HepG2 (cell line): ENCODE results near the gene MECR. TPM values are rescaled to one million over a fixed set of nuclear protein-coding genes. Genes with fewer than 3 reads are reported as not detected.
A peak's percentile ranks its signal among the peaks of the same experiment; 100 is the strongest.

Experiments
- CENPX ChIP-seq: sonication (generic); formaldehyde crosslinking; IDR thresholded peaks from 2 replicates; pipeline ENCODE4 v1.9.0; 2021; ENCODE audit warnings: mild to moderate bottlenecking, missing genetic modification reagents, moderate library complexity
- FOXA3 ChIP-seq: IDR thresholded peaks from 2 replicates; pipeline ENCODE4 v1.6.1; 2016; ENCODE audit warnings: missing genetic modification reagents, missing compliant biosample characterization
- HOXA7 ChIP-seq: sonication (generic); formaldehyde crosslinking; IDR thresholded peaks from 2 replicates; pipeline ENCODE4 v1.8.1; 2022; ENCODE audit warnings: mild to moderate bottlenecking, missing genetic modification reagents, moderate library complexity
- HOXD1 ChIP-seq: sonication (generic); formaldehyde crosslinking; IDR thresholded peaks from 2 replicates; pipeline ENCODE4 v1.5.0; 2020; ENCODE audit warnings: missing genetic modification reagents
- SOX13 ChIP-seq, 3 experiments: fragments of 450-650 bp in 1 of 3; sonication (generic) in 1 of 3; formaldehyde crosslinking in 1 of 3; IDR thresholded peaks in 2 of 3; conservative IDR thresholded peaks in 1 of 3; 2 replicates each; pipeline versions ENCODE4 v1.5.0 to v1.6.1; 2016 to 2020; ENCODE audit warnings: antibody characterized with exemption in 1 of 3, mild to moderate bottlenecking in 1 of 3, missing compliant biosample characterization in 1 of 3, missing genetic modification reagents in 1 of 3, moderate library complexity in 1 of 3
- SP4 ChIP-seq: sonication (generic); formaldehyde crosslinking; IDR thresholded peaks from 2 replicates; pipeline ENCODE4 v1.8.1; 2023; ENCODE audit warnings: mild to moderate bottlenecking, missing genetic modification reagents
- ZNF251 ChIP-seq: sonication (generic); formaldehyde crosslinking; IDR thresholded peaks from 2 replicates; pipeline ENCODE4 v1.9.0; 2021; ENCODE audit warnings: mild to moderate bottlenecking, missing genetic modification reagents
- ZNF550 ChIP-seq: sonication (generic); formaldehyde crosslinking; IDR thresholded peaks from 2 replicates; pipeline ENCODE4 v1.4.0; 2020; ENCODE audit warnings: mild to moderate bottlenecking, missing genetic modification reagents, borderline replicate concordance
- polyA plus RNA-seq, 8 experiments: library from polyadenylated mRNA; depleted of rRNA in 3 of 8; stranded (reverse) in 7 of 8; unstranded in 1 of 8; fragments of >200 nt; fragmentation: Illumina TruSeq in 4 of 8; extraction: Trizol in 4 of 8; gene quantifications; 2 replicates each; pipeline versions ENCODE4 v1.2.1 to v1.2.3, GENCODE V29; 2011 to 2016; ENCODE audit warnings: low read depth in 4 of 8, missing spikeins in 1 of 8, mixed read lengths in 1 of 8; ENCODE audit not compliant: insufficient read depth in 1 of 8
- total RNA-seq, 5 experiments: library from RNA; depleted of rRNA; stranded (reverse); fragments of >200 nt; fragmentation: Illumina TruSeq; extraction: Trizol; gene quantifications; 2 replicates each; pipeline ENCODE4 v1.2.3, GENCODE V29; 2016; ENCODE audit warnings: low read depth in 1 of 5
- TF ChIP-seq, protein P1 (sequence below): sonication (generic); formaldehyde crosslinking; IDR thresholded peaks from 2 replicates; pipeline ENCODE4 v1.4.0; 2020; ENCODE audit warnings: missing genetic modification reagents, borderline replicate concordance
- TF ChIP-seq, protein P2 (sequence below): sonication (generic); formaldehyde crosslinking; IDR thresholded peaks from 2 replicates; pipeline ENCODE4 v1.4.0; 2020; ENCODE audit warnings: mild to moderate bottlenecking, missing genetic modification reagents
- TF ChIP-seq, protein P3 (sequence below): IDR thresholded peaks from 2 replicates; pipeline ENCODE4 v1.6.1; 2016
- TF ChIP-seq, protein P4 (sequence below): sonication (generic); formaldehyde crosslinking; IDR thresholded peaks from 2 replicates; pipeline ENCODE4 v1.8.0; 2022; ENCODE audit warnings: mild to moderate bottlenecking, missing genetic modification reagents, moderate library complexity

The MECR gene
- total and polyA plus RNA-seq, 2 of the 13 experiments (the other 11 are each of a cell fraction or from before 2014, with no cell fraction given) = 18.8 to 24.9 TPM

DNA sequence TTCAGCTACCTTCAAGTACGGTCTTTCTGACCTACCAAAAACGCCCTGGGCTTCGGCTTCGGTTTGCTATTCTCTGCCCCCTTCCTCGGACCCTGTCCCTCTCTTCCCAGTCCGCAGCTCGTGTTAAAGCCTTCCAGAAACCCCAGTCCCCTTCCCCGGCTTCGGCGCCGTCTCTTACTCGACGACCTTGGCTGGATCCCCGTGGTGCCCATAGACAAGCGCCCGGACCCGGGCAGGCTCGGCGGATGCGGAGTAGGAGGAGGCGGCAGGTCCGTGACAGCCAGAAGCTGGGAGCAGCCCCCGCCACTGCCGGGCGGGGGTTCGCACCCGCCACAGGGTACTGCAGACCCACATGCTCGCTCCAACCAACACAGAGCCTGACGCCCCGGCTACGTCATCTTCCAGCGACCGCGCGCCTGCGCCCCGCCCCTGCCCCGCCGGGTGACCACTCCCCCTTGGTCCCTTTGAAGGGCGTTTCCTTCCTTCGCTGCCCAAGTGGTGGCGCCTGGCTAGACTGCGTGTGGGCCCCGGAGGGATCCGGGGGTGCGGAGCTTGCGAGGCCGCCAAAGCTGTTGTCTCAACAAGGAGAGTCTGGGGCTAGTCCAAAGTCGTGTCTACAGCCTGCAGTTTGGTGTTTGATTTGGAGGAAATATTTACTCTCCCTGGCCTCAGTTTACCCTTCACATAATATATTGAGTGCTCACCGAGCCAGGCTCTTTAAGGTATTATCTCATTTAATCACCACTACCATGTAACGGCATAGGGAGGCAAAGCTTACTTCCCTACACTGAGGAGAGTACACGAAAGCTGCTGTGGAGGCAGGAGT is at the start of gene MECR (continued):
- TF ChIP-seq, protein P1, sequence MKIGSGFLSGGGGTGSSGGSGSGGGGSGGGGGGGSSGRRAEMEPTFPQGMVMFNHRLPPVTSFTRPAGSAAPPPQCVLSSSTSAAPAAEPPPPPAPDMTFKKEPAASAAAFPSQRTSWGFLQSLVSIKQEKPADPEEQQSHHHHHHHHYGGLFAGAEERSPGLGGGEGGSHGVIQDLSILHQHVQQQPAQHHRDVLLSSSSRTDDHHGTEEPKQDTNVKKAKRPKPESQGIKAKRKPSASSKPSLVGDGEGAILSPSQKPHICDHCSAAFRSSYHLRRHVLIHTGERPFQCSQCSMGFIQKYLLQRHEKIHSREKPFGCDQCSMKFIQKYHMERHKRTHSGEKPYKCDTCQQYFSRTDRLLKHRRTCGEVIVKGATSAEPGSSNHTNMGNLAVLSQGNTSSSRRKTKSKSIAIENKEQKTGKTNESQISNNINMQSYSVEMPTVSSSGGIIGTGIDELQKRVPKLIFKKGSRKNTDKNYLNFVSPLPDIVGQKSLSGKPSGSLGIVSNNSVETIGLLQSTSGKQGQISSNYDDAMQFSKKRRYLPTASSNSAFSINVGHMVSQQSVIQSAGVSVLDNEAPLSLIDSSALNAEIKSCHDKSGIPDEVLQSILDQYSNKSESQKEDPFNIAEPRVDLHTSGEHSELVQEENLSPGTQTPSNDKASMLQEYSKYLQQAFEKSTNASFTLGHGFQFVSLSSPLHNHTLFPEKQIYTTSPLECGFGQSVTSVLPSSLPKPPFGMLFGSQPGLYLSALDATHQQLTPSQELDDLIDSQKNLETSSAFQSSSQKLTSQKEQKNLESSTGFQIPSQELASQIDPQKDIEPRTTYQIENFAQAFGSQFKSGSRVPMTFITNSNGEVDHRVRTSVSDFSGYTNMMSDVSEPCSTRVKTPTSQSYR = no peak
- TF ChIP-seq HOXA7 (CRISPR knock-in tag) (no peak), CENPX (CRISPR knock-in tag) (no peak), HOXD1 (CRISPR knock-in tag) (no peak), ZNF550 (no peak), FOXA3 (CRISPR knock-in tag) (peak; percentile 51), SOX13 (IDR thresholded peaks at IDR 0.05) (no peak), SOX13 (CRISPR knock-in tag; conservative IDR thresholded peaks at IDR 0.05 in 1 of 2, IDR thresholded peaks at IDR 0.05 in 1 of 2) (peak in 1 of 2 experiments; percentile 46; a peak in 1 of 4 replicates), SP4 (CRISPR knock-in tag) (peak; percentile 97), ZNF251 (CRISPR knock-in tag) (no peak)
- TF ChIP-seq, protein P2, sequence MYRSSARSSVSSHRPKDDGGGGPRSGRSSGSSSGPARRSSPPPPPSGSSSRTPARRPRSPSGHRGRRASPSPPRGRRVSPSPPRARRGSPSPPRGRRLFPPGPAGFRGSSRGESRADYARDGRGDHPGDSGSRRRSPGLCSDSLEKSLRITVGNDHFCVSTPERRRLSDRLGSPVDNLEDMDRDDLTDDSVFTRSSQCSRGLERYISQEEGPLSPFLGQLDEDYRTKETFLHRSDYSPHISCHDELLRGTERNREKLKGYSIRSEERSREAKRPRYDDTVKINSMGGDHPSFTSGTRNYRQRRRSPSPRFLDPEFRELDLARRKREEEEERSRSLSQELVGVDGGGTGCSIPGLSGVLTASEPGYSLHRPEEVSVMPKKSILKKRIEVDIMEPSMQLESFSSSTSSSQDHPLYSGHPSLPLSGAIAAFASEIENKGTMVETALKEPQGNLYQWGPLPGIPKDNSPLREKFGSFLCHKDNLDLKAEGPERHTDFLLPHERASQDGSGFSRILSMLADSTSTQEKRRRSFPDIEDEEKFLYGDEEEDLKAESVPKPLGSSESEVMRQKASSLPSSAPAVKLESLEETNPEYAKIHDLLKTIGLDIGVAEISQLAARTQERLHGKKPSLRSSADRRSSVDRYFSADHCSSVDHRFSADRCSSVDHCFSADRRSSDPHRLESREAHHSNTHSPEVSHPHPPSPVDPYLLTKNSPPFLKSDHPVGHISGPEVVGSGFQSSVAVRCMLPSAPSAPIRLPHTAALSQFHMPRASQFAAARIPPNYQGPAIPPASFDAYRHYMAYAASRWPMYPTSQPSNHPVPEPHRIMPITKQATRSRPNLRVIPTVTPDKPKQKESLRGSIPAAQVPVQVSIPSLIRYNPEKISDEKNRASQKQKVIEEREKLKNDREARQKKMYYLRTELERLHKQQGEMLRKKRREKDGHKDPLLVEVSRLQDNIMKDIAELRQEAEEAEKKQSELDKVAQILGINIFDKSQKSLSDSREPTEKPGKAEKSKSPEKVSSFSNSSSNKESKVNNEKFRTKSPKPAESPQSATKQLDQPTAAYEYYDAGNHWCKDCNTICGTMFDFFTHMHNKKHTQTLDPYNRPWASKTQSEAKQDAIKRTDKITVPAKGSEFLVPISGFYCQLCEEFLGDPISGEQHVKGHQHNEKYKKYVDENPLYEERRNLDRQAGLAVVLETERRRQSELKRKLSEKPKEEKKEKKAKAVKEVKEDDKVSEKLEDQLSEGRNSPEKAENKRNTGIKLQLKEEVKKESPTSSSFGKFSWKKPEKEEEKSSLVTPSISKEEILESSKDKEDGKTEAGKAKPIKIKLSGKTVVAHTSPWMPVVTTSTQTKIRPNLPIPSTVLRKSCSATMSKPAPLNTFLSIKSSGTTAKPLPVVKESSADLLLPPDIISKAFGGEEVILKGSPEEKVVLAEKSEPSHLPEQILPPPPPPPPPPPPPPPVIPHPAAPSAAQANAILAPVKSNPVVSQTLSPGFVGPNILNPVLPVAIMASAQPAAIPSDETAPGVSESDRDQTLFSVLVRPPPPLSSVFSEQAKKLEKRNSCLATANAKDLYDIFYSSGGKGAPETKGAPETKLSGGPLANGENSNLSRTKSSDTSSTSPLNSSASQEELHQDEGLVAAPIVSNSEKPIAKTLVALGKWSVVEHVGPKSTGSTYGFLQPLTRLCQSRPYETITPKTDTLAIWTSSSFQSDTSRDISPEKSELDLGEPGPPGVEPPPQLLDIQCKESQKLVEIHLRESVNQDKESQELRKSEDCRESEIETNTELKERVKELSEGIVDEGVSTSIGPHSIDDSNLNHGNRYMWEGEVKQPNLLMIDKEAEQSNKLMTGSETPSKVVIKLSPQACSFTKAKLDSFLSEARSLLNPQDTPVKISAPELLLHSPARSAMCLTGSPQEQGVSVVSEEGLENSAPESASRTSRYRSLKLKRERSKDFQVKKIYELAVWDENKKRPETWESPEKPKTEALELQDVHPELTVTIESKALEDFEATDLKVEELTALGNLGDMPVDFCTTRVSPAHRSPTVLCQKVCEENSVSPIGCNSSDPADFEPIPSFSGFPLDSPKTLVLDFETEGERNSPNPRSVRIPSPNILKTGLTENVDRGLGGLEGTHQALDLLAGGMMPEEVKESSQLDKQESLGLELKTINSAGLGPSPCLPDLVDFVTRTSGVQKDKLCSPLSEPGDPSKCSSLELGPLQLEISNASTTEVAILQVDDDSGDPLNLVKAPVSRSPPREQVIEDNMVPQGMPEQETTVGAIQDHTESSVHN (CRISPR knock-in tag) = no peak
- TF ChIP-seq, protein P3, sequence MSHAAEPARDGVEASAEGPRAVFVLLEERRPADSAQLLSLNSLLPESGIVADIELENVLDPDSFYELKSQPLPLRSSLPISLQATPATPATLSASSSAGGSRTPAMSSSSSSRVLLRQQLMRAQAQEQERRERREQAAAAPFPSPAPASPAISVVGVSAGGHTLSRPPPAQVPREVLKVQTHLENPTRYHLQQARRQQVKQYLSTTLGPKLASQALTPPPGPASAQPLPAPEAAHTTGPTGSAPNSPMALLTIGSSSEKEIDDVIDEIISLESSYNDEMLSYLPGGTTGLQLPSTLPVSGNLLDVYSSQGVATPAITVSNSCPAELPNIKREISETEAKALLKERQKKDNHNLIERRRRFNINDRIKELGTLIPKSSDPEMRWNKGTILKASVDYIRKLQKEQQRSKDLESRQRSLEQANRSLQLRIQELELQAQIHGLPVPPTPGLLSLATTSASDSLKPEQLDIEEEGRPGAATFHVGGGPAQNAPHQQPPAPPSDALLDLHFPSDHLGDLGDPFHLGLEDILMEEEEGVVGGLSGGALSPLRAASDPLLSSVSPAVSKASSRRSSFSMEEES (CRISPR knock-in tag) = no peak
- TF ChIP-seq, protein P4, sequence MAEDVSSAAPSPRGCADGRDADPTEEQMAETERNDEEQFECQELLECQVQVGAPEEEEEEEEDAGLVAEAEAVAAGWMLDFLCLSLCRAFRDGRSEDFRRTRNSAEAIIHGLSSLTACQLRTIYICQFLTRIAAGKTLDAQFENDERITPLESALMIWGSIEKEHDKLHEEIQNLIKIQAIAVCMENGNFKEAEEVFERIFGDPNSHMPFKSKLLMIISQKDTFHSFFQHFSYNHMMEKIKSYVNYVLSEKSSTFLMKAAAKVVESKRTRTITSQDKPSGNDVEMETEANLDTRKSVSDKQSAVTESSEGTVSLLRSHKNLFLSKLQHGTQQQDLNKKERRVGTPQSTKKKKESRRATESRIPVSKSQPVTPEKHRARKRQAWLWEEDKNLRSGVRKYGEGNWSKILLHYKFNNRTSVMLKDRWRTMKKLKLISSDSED (CRISPR knock-in tag) = no peak
